GM15510 (cell line): ENCODE measurements around the gene ATP6V1C2.

Experiments
- POLR2A ChIP-seq: IDR thresholded peaks from 3 replicates; pipeline ENCODE4 v1.6.1; 2011; ENCODE audit warnings: borderline replicate concordance; ENCODE audit not compliant: insufficient read length; ENCODE audit errors: extremely low read depth

Gene ATP6V1C2

DNA sequence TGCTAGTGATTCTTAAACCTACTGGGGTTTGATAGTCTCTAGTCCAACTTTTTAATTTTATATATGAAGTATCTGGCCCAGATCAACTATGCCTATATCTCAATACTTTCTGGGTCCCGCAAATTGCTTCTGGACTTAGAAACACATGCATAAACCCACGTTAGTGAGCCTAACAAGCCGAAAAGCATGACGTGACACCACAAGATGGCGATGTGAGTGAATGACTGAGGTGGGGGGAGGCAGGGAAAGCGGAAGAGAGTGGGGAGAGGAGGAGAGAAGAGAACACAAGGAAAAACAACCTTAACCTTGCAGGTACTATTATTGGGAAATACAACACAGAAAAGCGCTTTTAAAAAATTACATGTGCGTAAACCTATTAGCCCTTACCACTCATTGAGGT is 77.4 kb downstream of the ATP6V1C2 start:
- TF ChIP-seq POLR2A, result no peak

DNA sequence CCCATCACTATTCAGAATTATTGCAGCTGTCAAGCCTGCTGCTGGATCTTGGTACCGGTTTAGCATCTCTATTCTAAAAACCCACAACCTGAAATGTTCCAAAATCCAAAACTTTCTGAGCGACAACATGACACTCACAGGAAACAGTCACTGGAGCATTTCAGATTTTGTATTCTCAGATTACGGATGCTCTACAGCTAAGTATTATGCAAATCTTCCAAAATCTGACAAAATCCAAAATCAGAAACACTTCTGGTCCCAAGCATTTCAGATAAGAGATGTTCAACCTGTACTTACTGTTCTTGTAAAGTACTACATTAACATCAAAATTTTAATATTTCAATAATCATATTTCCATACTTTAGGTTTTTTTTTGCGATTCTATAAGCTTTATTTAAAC is 78.7 kb downstream of the ATP6V1C2 start:
- no peak for TF ChIP-seq POLR2A

DNA sequence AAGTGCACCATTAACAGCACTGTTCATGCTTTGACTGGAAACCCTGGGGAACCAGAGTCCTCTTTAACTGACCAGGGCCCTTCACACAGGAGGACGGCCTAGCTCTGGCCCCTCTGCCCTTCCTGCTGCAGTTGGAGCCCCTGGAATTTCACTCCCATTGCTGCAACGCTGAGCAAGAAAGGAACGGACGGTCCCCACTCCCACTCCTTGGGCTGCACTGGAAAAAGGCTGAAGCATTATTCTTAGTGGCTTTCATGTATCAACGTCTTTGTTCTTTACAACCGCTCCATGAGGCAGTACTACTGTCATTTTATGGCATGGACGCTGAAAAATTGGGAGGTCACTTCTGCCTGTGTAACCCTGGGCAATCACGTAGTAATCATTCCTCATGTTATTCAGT is 81.2 kb downstream of the ATP6V1C2 start:
- no peak for TF ChIP-seq POLR2A

DNA sequence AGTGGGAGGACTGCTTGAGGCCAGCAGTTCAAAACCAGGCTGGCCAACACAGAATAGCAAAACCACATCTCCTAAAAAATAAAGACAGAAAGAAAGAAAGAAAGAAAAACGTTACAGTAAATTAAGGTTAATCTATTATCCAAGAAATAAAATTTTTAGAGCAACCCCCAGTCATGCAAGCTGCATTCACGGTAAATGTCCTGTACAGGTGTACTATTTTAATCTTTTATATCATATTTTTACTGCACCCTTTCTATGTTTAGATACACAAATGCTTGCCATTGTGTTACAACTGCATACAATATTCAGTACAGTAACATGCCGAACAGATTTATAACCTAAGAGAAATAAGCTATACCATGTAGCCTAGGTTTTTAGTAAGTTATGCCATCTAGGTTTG is 85.1 kb downstream of the ATP6V1C2 start:
- no peak for TF ChIP-seq POLR2A

DNA sequence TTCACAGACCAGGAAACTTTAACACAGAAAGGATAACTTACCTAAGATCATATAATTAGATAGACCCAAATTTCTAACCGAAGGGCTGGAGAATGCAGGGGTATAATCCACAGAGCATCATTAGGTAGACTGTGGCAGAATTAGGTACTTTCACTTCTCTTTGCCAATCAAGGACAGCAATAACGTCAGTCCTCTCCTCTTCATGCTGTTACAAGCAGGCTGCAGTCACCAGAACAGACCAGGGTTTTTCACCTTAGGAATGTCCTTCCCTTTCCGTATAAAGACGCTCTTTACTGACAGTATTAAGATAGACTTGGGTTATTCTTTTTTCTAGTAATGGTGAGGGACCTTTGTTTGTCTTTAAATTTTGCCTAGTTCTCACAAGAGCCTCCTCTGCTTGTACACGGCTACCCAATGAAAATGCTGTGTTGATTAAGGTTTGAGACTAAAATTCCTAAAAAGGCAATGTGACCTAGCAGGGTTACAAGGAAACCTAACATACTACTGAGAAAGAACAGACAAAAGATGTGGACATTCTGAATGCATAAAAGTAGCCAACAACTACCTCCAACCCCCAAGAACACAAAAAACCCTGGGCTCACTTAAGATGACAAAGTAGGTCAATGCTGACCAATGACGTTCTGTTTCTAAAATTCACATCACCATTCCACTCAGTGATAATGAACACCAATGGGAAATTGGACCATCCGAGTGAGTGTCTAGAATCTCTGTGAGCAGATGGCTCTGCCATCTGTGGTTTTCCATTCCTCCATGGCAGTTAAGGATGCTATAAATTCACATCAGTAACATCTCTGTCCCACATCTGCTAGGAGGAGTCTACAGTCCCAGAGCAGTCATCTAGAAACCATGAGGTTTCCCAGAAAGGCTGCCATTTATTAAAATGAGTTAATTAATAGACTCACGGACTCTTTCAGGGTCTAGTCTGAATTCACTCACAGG is 89.1 kb downstream of the ATP6V1C2 start:
- TF ChIP-seq POLR2A, result no peak

DNA sequence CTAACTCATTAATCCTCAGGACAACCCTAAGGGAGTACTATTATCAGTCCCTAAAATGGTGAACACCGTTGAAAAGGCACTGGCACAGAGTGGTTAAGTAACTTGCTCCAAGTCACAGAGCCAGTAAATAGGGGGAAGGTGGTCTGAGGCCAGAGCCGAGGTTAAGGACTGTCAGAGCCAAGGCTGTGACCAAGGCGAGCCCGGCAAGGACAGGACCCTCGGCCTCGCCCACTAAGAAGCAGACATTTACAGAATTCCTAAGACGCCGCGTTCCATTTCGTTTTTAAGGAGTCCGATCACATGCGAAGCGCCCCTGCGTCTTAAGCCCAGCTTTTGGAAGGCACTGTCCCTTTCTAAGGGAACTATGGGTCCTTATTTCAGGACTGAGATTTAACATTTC is 90.1 kb downstream of the ATP6V1C2 start:
- TF ChIP-seq POLR2A, result no peak

DNA sequence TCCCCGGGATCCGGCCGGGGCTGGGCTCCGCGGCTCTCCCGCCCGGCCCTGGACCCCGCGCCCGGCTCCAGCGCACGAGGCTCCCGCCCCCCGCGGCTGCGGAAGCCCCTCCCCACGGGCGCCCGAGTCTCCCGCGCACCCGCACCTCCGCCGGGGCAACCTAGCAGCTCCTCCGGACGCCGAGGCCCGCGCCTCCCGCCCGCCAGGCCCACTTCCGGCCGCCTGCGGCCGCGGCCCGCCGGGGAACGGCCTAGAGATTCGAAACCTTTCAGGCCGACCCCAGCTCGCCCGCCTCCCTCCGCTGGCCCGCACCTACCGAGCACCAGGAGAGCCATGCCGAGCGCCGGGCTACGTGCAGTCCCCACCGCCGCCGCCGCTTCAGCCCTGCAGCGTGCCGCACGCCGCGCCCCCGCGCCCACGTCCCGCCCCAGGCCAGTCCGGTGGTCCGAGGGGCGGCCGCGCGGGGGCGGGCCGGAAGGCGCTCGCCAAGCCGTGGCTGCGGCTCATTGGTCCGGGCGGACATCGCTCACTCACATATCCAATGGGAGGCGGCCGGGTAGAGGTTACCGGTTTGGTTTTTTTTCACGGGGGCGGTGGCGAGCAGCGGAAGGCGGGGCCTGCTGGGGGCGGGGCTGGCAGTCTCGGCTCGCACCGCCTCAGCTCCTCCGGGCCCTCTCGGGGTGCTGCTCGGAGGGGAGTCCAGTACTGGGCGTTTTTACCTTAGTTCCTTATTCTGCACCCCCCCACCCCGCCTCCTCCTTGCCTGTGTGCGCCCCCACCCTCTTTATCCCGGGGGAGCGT is 91.1 kb downstream of the ATP6V1C2 start, which contains the start of gene PDIA6:
Gene PDIA6 (minus strand): TSS at position 424 of the 801 bp plus-strand sequence. CDS start 89 bp downstream, at position 335.
- peak; percentile 86 for TF ChIP-seq POLR2A

DNA sequence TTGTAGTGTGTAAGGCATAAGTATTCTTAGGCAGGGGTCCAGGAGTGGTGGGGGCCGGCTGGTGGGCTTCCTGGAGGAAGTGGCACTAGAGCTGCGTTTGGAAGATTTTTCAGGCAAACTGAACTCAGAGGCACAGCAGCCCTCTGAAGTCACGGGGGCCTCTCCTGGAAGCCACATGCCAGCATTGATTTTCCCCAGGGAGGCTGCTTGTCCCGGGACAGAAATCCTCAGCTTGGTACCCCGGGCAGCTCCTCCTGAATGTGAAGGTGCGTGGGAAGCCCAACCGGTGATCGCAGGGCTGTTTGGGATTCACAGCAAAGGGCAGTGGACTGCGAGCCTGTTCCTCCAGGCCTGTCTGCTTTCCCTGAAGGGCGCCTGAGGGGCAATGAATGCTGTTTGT is 92.7 kb downstream of the ATP6V1C2 start:
- no peak for TF ChIP-seq POLR2A

DNA sequence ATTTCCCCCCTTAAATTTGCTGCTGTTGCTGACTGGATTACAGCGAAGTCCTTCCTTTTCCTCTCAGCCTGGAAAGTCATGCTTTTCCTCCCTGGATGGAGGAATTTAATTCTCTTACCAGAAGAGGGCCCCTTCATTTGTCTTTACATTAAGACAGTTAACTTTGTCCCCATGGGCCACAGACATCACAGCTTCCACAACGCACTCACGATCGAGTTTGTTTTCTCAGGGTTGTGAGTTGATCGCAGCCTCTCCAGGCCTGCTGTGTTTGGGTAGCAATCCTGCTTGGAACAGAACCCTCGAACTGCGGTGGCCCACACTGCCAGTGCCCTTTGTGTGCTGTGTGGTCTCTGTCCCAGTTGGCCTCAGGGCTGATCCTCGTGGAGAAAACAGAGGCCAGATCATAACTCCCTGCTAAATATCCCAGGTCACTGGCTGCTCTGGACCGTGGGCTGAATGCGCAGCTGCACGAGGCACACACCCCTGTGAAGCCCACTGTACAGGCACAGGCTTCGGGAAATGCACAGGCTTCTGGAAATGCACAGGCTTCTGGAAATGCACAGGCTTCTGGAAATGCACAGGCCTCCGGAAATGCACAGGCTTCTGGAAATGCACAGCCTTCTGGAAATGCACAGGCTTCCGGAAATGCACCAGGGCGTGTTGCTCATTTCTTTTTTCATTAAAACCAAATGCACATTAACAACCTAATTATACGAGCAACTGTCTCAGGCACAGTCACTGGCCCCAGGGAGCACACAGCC is 93.3 kb downstream of the ATP6V1C2 start:
- no peak for TF ChIP-seq POLR2A

DNA sequence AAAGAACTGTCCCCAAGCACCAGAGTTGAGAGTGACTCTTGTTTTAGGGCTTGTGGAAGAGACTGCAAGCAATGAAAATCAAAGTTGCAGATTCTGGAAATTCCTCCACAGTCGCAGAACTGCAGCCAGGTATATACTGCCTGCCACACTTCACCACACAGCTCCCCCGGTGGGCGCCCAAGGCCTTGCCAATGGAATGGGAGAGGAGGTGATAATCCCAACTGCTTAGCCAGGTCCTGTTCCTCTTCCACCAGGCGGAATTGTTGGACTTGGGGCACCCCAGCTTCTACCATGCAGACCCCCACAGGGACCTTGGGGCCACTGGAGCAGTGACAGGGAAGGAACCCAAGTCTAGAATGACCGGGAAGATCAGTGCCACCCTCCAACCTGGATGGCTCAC is 96.0 kb downstream of the ATP6V1C2 start:
- no peak for TF ChIP-seq POLR2A

DNA sequence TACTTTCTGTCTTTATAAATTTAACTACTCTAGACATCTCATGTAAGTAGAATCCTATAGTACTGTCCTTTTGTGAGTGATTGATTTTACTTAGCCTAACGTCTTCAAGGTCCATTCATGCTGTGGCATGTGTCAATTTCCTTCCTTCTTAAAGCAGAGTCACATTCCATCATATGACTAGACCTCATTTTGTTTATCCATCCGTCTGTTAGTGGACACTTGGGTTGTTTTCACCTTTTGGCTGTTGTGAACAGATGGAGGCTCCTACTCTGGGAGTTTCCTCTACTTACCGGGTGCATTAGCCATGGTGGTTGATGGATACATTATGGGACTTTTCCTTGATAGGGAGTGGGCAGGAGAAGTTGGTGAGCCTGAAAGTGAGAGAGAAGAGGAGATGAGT is 97.6 kb downstream of the ATP6V1C2 start:
- TF ChIP-seq POLR2A, result no peak

DNA sequence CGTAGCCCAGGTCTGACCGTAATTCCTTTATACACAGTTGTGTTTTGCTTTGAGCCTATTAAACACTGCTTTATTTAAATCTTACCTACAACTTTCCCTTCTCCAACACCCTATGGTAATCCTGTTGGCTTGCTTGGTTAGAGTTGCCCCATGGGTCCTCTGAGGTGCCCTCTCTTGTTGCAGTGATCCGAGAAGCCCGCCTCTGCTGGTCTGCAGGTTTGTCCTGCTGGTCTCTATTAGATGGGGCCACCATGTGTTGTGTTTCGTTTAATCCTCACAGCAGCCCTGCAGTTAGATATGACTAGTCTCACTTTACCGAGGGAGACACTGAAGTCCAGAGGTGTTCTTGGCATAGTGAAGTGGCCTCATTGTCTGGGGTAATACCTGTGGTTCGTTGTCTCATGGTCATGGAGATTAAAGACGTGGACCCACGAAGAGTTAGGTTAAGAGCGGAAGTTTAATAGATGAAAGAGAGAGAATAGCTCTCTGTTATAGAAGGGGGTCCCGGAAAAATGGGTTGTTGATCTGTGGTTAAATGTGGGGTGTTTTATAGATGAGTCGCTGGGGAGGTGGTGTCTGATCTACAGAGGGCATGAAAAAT is 98.4 kb downstream of the ATP6V1C2 start:
- no peak for TF ChIP-seq POLR2A

DNA sequence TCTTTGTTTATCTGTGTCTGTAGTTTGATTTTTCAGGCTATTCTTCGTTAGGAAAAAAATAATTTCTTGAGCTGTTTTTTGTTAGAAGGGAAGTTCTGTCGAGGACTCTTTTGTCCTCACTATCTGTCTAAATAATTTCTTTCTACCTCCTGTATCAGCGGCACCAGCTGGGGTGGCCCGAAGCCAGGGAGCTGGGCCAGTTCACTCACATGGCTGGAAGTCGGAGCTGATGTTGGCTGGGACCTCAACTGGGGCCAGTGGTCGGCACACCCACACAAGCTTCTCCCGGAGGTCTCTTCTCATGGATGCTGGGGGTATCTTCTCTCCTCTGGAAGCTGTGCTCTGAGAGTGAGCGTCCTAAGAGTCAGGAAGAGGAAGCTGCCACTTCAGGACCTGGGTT is 99.1 kb downstream of the ATP6V1C2 start:
- TF ChIP-seq POLR2A, result no peak

DNA sequence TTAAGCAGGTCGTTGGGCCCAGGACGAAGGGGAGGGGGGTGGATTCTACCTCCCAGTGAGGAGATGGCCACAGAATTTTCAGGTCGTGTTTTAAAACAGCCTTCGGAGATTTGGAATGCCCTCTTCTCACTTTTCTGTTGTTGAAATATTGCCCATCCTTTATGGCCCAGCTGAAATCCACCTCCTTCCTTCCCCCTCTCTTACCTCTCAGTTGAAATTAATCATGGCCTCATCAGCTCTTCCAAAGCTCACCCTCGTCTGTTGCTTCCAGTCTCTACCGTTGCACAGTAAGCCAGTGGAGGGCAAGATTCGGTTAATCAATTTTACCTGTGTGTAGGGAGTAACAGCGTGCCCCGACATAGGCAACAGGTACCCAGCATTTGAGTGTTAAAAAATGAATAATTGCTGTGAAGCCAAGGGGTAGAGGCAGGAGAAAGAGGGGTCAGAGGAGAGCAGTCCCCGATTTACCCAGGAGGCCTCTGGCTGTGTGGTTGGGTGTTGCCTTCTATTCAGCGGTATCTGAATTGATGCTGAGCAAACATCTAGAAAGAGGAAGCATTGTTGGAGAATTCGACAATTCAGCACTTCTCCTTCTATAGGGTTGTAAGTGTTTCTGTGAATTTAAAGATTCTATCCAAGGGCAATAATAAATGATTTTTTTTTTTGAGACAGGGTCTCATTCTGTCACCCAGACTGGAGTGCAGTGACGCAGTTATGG is 99.7 kb downstream of the ATP6V1C2 start:
- TF ChIP-seq POLR2A, result no peak
